22Rv1 (cell line): ENCODE results near the gene PLCB1.
"Not testable (repeated sequence)": the region's sequence is repeated elsewhere in the genome, so short reads cannot be mapped to it uniquely, and the experiment has no call there.

Experiments used
- H3K27ac ChIP-seq: fragments of 450-650 bp; 2 replicates; pipeline ENCODE4 v1.5.1; 2017
- CTCF ChIP-seq: fragments of 450-650 bp; IDR thresholded peaks from 2 replicates; pipeline ENCODE4 v1.5.1; 2017; ENCODE audit warnings: mild to moderate bottlenecking
- ZFX ChIP-seq: fragments of 450-650 bp; IDR thresholded peaks from 2 replicates; pipeline ENCODE4 v1.6.1; 2017; ENCODE audit warnings: antibody characterized with exemption, borderline replicate concordance

PLCB1 gene

DNA sequence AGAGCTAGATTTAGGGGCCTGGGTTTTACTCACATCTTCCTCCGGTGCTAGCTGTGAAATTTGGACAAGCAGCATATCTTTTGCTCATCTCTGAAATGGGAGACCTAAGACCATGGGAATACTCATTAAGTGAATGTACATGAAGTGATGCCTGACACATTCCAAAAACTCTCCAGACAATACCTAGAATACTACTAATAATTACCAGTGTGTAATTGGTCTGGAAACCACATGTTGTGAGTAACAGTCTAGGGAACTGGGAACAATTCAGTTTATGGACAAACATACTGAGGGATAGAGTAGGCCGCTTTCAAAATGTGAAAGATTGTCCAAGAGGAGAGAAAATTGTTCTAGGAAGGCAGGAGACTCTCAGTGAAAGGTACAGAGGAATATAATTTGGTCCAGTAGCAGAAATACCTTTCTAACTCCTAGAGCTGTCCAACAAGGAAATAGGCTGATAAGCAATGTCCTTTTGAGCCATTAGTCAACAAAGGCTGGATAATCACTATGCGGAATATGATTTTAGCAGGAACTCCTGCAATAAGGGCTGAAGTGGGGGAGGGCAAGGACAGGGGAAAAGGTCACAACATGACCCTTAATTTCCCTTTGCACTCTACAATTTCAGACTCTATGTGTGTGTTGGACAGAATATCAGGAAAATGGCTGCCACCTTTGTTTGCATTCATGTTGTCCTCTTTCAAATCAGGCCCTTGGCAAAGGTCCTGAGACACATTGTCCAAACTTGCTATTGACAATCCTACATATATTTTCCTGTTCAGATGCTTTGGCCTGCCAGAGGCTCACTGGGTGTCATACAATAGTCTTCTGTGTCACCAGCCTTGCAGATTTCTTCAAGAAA lies 315.4 kb downstream of the PLCB1 start:
- TF ChIP-seq CTCF (no peak), ZFX (no peak)
- H3K27ac ChIP-seq, result no peak overlapping the region

DNA sequence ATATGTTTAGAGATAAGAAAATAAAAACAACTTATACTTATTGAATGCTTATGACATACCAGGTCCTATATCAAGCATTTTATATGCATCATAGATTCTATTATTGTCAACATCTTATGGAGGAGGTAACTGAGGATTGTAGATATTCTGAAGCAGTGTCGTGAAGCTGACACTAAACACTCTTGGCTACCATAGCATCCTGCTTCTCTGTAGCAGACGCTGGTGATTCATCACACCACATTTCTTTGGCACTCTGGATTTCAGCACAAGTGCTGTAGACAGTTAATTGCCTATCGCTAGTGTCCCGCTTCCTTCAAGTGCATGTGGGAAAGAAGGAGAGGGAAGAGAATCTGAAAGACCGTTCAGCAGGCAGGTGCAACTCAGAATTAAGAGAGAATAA lies 317.1 kb downstream of the PLCB1 start:
- no peak for TF ChIP-seq ZFX
- TF ChIP-seq CTCF, result no peak

GRCh38 chr20:8454137-8454712 lies 322.2 kb downstream of the PLCB1 start:
- TF ChIP-seq ZFX (no peak), CTCF (peak; percentile 33)
- no peak overlapping the region for H3K27ac ChIP-seq

More for the DNA sequence above, 317.1 kb downstream of the PLCB1 start:
- H3K27ac ChIP-seq, result no peak overlapping the region

- TF ChIP-seq CTCF, result no peak
- no peak for TF ChIP-seq ZFX
- no peak overlapping the region for H3K27ac ChIP-seq
These were observed 324.7 kb downstream of the PLCB1 start for GRCh38 chr20:8456765-8457164.

DNA sequence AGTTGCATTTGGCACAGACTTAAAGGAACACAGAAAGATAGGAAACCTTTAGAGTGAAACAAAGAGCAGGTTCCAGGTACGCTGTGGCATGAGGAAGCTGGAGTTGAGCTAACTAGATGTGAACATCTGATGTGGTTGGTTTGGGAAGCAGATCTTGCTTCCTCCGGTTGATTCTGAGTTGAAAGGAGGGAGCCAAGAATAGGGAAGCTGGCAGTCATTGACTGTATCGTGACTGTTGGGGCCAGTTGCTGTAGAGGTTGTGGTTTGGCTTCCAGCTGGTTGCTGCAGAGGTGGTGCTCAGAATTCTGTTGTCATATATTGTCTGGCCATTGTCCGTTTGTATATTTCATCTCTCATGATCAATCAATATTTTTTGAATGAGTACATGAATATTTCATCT lies 325.9 kb downstream of the PLCB1 start:
- no peak for TF ChIP-seq ZFX
- no peak for TF ChIP-seq CTCF

GRCh38 chr20:8461186-8461585 lies 329.1 kb downstream of the PLCB1 start:
- no peak for TF ChIP-seq ZFX
- H3K27ac ChIP-seq, result no peak overlapping the region

More for the DNA sequence above, 325.9 kb downstream of the PLCB1 start:
- no peak overlapping the region for H3K27ac ChIP-seq

- TF ChIP-seq ZFX (no peak), CTCF (no peak)
- no peak overlapping the region for H3K27ac ChIP-seq
These were observed 332.3 kb downstream of the PLCB1 start for GRCh38 chr20:8464368-8464767.

DNA sequence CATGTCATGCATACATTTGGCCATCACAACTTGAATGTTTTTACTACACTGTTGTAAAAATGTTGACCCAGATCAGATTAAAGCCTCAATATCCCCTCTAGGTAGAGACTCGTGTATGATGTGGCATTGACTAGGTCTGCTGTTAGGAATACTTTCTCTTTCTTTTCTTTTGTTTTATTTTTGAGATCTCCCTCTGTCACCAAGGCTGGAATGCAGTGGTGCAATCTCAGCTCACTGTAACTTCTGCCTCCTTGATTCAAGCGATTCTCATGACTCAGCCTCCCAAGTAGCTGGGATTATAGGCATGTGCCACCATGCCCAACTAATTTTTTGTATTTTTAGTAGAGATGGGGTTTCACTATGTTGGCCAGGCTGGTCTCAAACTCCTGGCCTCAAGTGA lies 334.7 kb downstream of the PLCB1 start:
- H3K27ac ChIP-seq, result not testable (repeated sequence)
